ENCODE data around the gene TBL1XR1.
"Not testable (repeated sequence)": the region's sequence is repeated elsewhere in the genome, so short reads cannot be mapped to it uniquely, and the experiment has no call there.

TBL1XR1 gene

GRCh38 chr3:177034832-177035475 is 162.3 kb downstream of the TBL1XR1 start:
- Mint-ChIP-seq H3K4me1 (peaks cover 3 to 19% of the 10 kb centered on the region in 2 donors), H3K27ac (peak overlapping the region; percentile 80), H3K9me3 (no peaks in the 10 kb centered on the region), H3K36me3 (peaks cover 47 to 57% of the 10 kb centered on the region in 2 donors), H3K4me3 (peak overlapping the region; percentile 1 to 21), H3K27me3 (no peaks in the 10 kb centered on the region)
- ATAC-seq (replicated peaks), result no peak
- no peak for DNase-seq

GRCh38 chr3:177026505-177027277 is 170.6 kb downstream of the TBL1XR1 start:
- Mint-ChIP-seq H3K4me3 (no peak overlapping the region), H3K27ac (no peak overlapping the region), H3K36me3 (peaks cover 23 to 42% of the 10 kb centered on the region in 2 donors), H3K4me1 (peaks cover 0 to 5% of the 10 kb centered on the region in 2 donors), H3K27me3 (no peaks in the 10 kb centered on the region), H3K9me3 (no peaks in the 10 kb centered on the region)
- ATAC-seq (replicated peaks) (no peak), DNase-seq (no peak)

GRCh38 chr3:177015881-177016280 is 181.4 kb downstream of the TBL1XR1 start:
- H3K27me3 Mint-ChIP-seq, result no peaks in the 10 kb centered on the region
- H3K4me1 Mint-ChIP-seq, result no peaks in the 10 kb centered on the region
- ATAC-seq (replicated peaks), result no peak
- peaks cover 13 to 26% of the 10 kb centered on the region in 2 donors for H3K36me3 Mint-ChIP-seq
- DNase-seq, result no peak
- no peak overlapping the region for H3K27ac Mint-ChIP-seq
- H3K4me3 Mint-ChIP-seq, result no peak overlapping the region
- H3K9me3 Mint-ChIP-seq, result no peaks in the 10 kb centered on the region

GRCh38 chr3:177013681-177014280 is 183.5 kb downstream of the TBL1XR1 start:
- DNase-seq (no peak), ATAC-seq (replicated peaks) (no peak)
- Mint-ChIP-seq H3K27ac (no peak overlapping the region), H3K27me3 (no peaks in the 10 kb centered on the region), H3K4me3 (no peak overlapping the region), H3K36me3 (peaks cover 12 to 23% of the 10 kb centered on the region in 2 donors), H3K4me1 (no peaks in the 10 kb centered on the region), H3K9me3 (no peaks in the 10 kb centered on the region)

GRCh38 chr3:177005718-177006405 is 191.4 kb downstream of the TBL1XR1 start:
- DNase-seq (no peak), ATAC-seq (replicated peaks) (no peak)
- Mint-ChIP-seq H3K27me3 (no peaks in the 10 kb centered on the region), H3K27ac (no peak overlapping the region), H3K4me1 (no peaks in the 10 kb centered on the region), H3K36me3 (peaks cover 19 to 30% of the 10 kb centered on the region in 2 donors), H3K9me3 (peaks cover 20 to 25% of the 10 kb centered on the region in 2 donors), H3K4me3 (no peak overlapping the region)

GRCh38 chr3:177000159-177000558 is 197.1 kb downstream of the TBL1XR1 start:
- not testable (repeated sequence) for DNase-seq; H3K4me3 Mint-ChIP-seq; H3K27ac Mint-ChIP-seq; H3K27me3 Mint-ChIP-seq; H3K4me1 Mint-ChIP-seq; ATAC-seq (replicated peaks)
- peaks cover 8 to 14% of the 10 kb centered on the region in 2 donors for H3K36me3 Mint-ChIP-seq
- H3K9me3 Mint-ChIP-seq, result peaks cover 13 to 15% of the 10 kb centered on the region in 2 donors

GRCh38 chr3:176995946-176996345 is 201.3 kb downstream of the TBL1XR1 start:
- Mint-ChIP-seq H3K4me1 (no peaks in the 10 kb centered on the region), H3K27ac (no peak overlapping the region), H3K27me3 (no peaks in the 10 kb centered on the region), H3K9me3 (peaks cover 16% of the 10 kb centered on the region in 2 donors), H3K36me3 (peaks cover 5 to 14% of the 10 kb centered on the region in 2 donors), H3K4me3 (no peak overlapping the region)
- ATAC-seq (replicated peaks) (no peak), DNase-seq (no peak)

- no peak for ATAC-seq (replicated peaks)
- peaks cover 10 to 11% of the 10 kb centered on the region in 2 donors for H3K9me3 Mint-ChIP-seq
- H3K27me3 Mint-ChIP-seq, result no peaks in the 10 kb centered on the region
- peaks cover 1 to 7% of the 10 kb centered on the region in 2 donors for H3K36me3 Mint-ChIP-seq
- H3K27ac Mint-ChIP-seq, result no peak overlapping the region
- no peak overlapping the region for H3K4me3 Mint-ChIP-seq
- DNase-seq, result no peak
- no peaks in the 10 kb centered on the region for H3K4me1 Mint-ChIP-seq
Observed at GRCh38 chr3:176994891-176995781, 202.1 kb downstream of the TBL1XR1 start.

- Mint-ChIP-seq H3K36me3 (peaks cover 0 to 7% of the 10 kb centered on the region in 2 donors), H3K27me3 (no peaks in the 10 kb centered on the region), H3K4me1 (no peaks in the 10 kb centered on the region), H3K27ac (no peak overlapping the region), H3K9me3 (peaks cover 7 to 8% of the 10 kb centered on the region in 2 donors), H3K4me3 (no peak overlapping the region)
- no peak for DNase-seq
- ATAC-seq (replicated peaks), result no peak
Observed at GRCh38 chr3:176994393-176994792, 202.9 kb downstream of the TBL1XR1 start.

- no peak for ATAC-seq (replicated peaks)
- no peak for DNase-seq
- H3K27ac Mint-ChIP-seq, result no peak overlapping the region
- peaks cover 0 to 7% of the 10 kb centered on the region in 2 donors for H3K36me3 Mint-ChIP-seq
- H3K9me3 Mint-ChIP-seq, result peaks cover 5 to 6% of the 10 kb centered on the region in 2 donors
- no peaks in the 10 kb centered on the region for H3K4me1 Mint-ChIP-seq
- H3K4me3 Mint-ChIP-seq, result no peak overlapping the region
- H3K27me3 Mint-ChIP-seq, result no peaks in the 10 kb centered on the region
Observed at GRCh38 chr3:176992978-176993377, 204.3 kb downstream of the TBL1XR1 start.

GRCh38 chr3:176992565-176992964 is 204.7 kb downstream of the TBL1XR1 start:
- ATAC-seq (replicated peaks) (no peak), DNase-seq (no peak)
- Mint-ChIP-seq H3K27ac (no peak overlapping the region), H3K36me3 (peaks cover 0 to 7% of the 10 kb centered on the region in 2 donors), H3K27me3 (no peaks in the 10 kb centered on the region), H3K4me3 (no peak overlapping the region), H3K9me3 (peaks cover 5 to 6% of the 10 kb centered on the region in 2 donors), H3K4me1 (no peaks in the 10 kb centered on the region)

GRCh38 chr3:176988795-176989194 is 208.5 kb downstream of the TBL1XR1 start:
- no peak overlapping the region for H3K4me3 Mint-ChIP-seq
- H3K27ac Mint-ChIP-seq, result no peak overlapping the region
- ATAC-seq (replicated peaks) (no peak), DNase-seq (no peak)
- H3K4me1 Mint-ChIP-seq, result no peaks in the 10 kb centered on the region
- H3K36me3 Mint-ChIP-seq, result peaks cover 0 to 7% of the 10 kb centered on the region in 2 donors
- no peaks in the 10 kb centered on the region for H3K27me3 Mint-ChIP-seq
- H3K9me3 Mint-ChIP-seq, result peaks cover 5 to 8% of the 10 kb centered on the region in 2 donors

- H3K36me3 Mint-ChIP-seq, result peaks cover 0 to 7% of the 10 kb centered on the region in 2 donors
- H3K4me1 Mint-ChIP-seq, result no peaks in the 10 kb centered on the region
- H3K9me3 Mint-ChIP-seq, result peaks cover 5 to 8% of the 10 kb centered on the region in 2 donors
- ATAC-seq (replicated peaks) (no peak), DNase-seq (no peak)
- no peaks in the 10 kb centered on the region for H3K27me3 Mint-ChIP-seq
- no peak overlapping the region for H3K27ac Mint-ChIP-seq
- no peak overlapping the region for H3K4me3 Mint-ChIP-seq
Observed at GRCh38 chr3:176987901-176988650, 209.2 kb downstream of the TBL1XR1 start.

All from stimulated activated naive B cell treated with anti-CD40 and anti-IgM and Interleukin-4, amounts not matched to agents 10 μg/mL and 1 μg/mL and 100 μg/mL, for 72 hours (primary cell).